IMR-90 (cell line): Measurements from ENCODE around the gene ZNF365. TPM values are rescaled to one million over a fixed set of nuclear protein-coding genes. Genes with fewer than 3 reads are reported as not detected.

ENCODE experiments used
- ATAC-seq: fragments of 200-7000 bp; cut with Tn5 transposase; 2 replicates; pipeline ENCODE4 v1.9.1; 2020; ENCODE audit warnings: low read depth, mild to moderate bottlenecking, moderate library complexity
- BruUV-seq: library from RNA; stranded (reverse); fragments of 400-500 nt; replicated peaks from 2 replicates; lab custom pipeline; 2021; lab: Mats Ljungman, UMichigan
- CTCF ChIA-PET: fragments of 300-600 bp; formaldehyde crosslinking; extraction: SDS; loops from one replicate; lab custom pipeline; 2021; ENCODE audit warnings: antibody characterized with exemption; lab: Yijun Ruan, JAX
- POLR2A ChIA-PET: fragments of 300-600 bp; sonication (Branson Sonifier 250); formaldehyde crosslinking; loops from one replicate; lab custom pipeline; 2022; ENCODE audit warnings: antibody characterized with exemption; ENCODE audit not compliant: unreplicated experiment; lab: Charles Lee
- DNase-seq: peaks from one replicate; pipeline ENCODE4 v3.0.0; 2013
- H2AFZ ChIP-seq: replicated peaks from 2 replicates; pipeline ENCODE3; 2013; ENCODE audit warnings: low read length, mild to moderate bottlenecking; ENCODE audit not compliant: poor library complexity
- H2AK5ac ChIP-seq: 2 replicates; pipeline ENCODE4 v1.6.1; 2013; ENCODE audit warnings: low read depth, low read length, inconsistent platforms
- H2AK9ac ChIP-seq: replicated peaks from 2 replicates; pipeline ENCODE3; 2013; ENCODE audit warnings: mild to moderate bottlenecking, low read depth, low read length, moderate library complexity; ENCODE audit not compliant: poor library complexity
- H2BK120ac ChIP-seq: 2 replicates; pipeline ENCODE4 v1.6.1; 2013; ENCODE audit warnings: low read depth, low read length, inconsistent platforms
- H2BK15ac ChIP-seq: 3 replicates; pipeline ENCODE4 v1.6.1; 2013; ENCODE audit warnings: low read depth, low read length, inconsistent platforms
- H2BK20ac ChIP-seq: 2 replicates; pipeline ENCODE4 v1.6.1; 2013; ENCODE audit warnings: low read depth, mild to moderate bottlenecking, inconsistent platforms, low read length, moderate library complexity
- H2BK5ac ChIP-seq: 2 replicates; pipeline ENCODE4 v1.6.1; 2013; ENCODE audit warnings: mild to moderate bottlenecking, low read depth, low read length, inconsistent platforms; ENCODE audit not compliant: poor library complexity, severe bottlenecking
- H3K14ac ChIP-seq: replicated peaks from 2 replicates; pipeline ENCODE4 v1.6.1; 2013; ENCODE audit warnings: low read depth, low read length, inconsistent platforms
- H3K18ac ChIP-seq: 2 replicates; pipeline ENCODE4 v1.6.1; 2013; ENCODE audit warnings: low read depth, low read length, control low read depth
- H3K23ac ChIP-seq: 2 replicates; pipeline ENCODE4 v1.6.1; 2013; ENCODE audit warnings: low read depth, low read length, inconsistent platforms
- H3K27ac ChIP-seq: 2 replicates; pipeline ENCODE4 v1.5.1; 2013; ENCODE audit warnings: mild to moderate bottlenecking, control low read depth, low read length; ENCODE audit not compliant: insufficient read depth
- H3K27me3 ChIP-seq: 2 replicates; pipeline ENCODE4 v1.6.1; 2013; ENCODE audit warnings: low read length; ENCODE audit not compliant: control insufficient read depth, insufficient read depth
- H3K36me3 ChIP-seq: 2 replicates; pipeline ENCODE4 v1.6.1; 2013; ENCODE audit warnings: low read length, mixed read lengths; ENCODE audit not compliant: control insufficient read depth, insufficient read depth
- H3K4ac ChIP-seq: 2 replicates; pipeline ENCODE4 v1.6.1; 2013; ENCODE audit warnings: low read depth, low read length, inconsistent platforms
- H3K4me1 ChIP-seq: 2 replicates; pipeline ENCODE4 v1.6.1; 2013; ENCODE audit warnings: low read length, mixed read lengths; ENCODE audit not compliant: control insufficient read depth, insufficient read depth
- H3K4me2 ChIP-seq: 2 replicates; pipeline ENCODE4 v1.6.1; 2013; ENCODE audit warnings: low read depth, mild to moderate bottlenecking, control low read depth, low read length, moderate library complexity
- H3K4me3 ChIP-seq: 2 replicates; pipeline ENCODE4 v1.5.1; 2013; ENCODE audit warnings: low read depth, mild to moderate bottlenecking, control low read depth, low read length, moderate library complexity; ENCODE audit not compliant: insufficient read depth
- H3K56ac ChIP-seq: 2 replicates; pipeline ENCODE4 v1.6.1; 2013; ENCODE audit warnings: low read length, inconsistent platforms; ENCODE audit not compliant: insufficient read depth; ENCODE audit errors: extremely low read depth
- H3K79me1 ChIP-seq, 2 experiments: 2 replicates each; pipeline ENCODE4 v1.6.1; 2013; ENCODE audit warnings: low read length in 2 of 2, inconsistent platforms in 1 of 2, low read depth in 1 of 2
- H3K9ac ChIP-seq: 2 replicates; pipeline ENCODE4 v1.6.1; 2013; ENCODE audit warnings: low read depth, low read length, control low read depth
- H3K9me1 ChIP-seq: 2 replicates; pipeline ENCODE4 v1.6.1; 2013; ENCODE audit warnings: low read length, inconsistent platforms; ENCODE audit not compliant: insufficient read depth
- H3K9me3 ChIP-seq: 2 replicates; pipeline ENCODE4 v1.6.1; 2013; ENCODE audit warnings: low read length; ENCODE audit not compliant: control insufficient read depth, insufficient read depth
- H4K20me1 ChIP-seq: 2 replicates; pipeline ENCODE4 v1.6.1; 2013; ENCODE audit warnings: low read length, inconsistent platforms; ENCODE audit not compliant: insufficient read depth
- H4K5ac ChIP-seq: 2 replicates; pipeline ENCODE4 v1.6.1; 2013; ENCODE audit warnings: mild to moderate bottlenecking, low read depth, low read length, control low read depth
- H4K8ac ChIP-seq, 2 experiments: 2 replicates each; pipeline ENCODE4 v1.6.1; 2013; ENCODE audit warnings: low read depth in 2 of 2, low read length in 2 of 2, control low read depth in 1 of 2, inconsistent platforms in 1 of 2
- H4K91ac ChIP-seq: 2 replicates; pipeline ENCODE4 v1.6.1; 2013; ENCODE audit warnings: low read depth, low read length, inconsistent platforms; ENCODE audit not compliant: insufficient read depth
- BHLHE40 ChIP-seq: fragments of 150-350 bp; IDR thresholded peaks from 2 replicates; pipeline ENCODE4 v1.6.1; 2016; ENCODE audit warnings: mild to moderate bottlenecking, low read depth, low read length
- CEBPB ChIP-seq: IDR thresholded peaks from 2 replicates; pipeline ENCODE4 v1.6.1; 2012; ENCODE audit warnings: low read depth, low read length, improper control_type of control experiment
- CHD1 ChIP-seq: IDR thresholded peaks from 2 replicates; pipeline ENCODE4 v1.6.1; 2012; ENCODE audit warnings: low read depth, low read length, improper control_type of control experiment
- CTCF ChIP-seq: conservative IDR thresholded peaks from 2 replicates; pipeline ENCODE4 v1.5.1; 2012; ENCODE audit warnings: mild to moderate bottlenecking, low read depth, low read length, improper control_type of control experiment
- ELK1 ChIP-seq: fragments of 150-350 bp; IDR thresholded peaks from 2 replicates; pipeline ENCODE4 v1.6.1; 2016; ENCODE audit warnings: low read depth, mild to moderate bottlenecking, low read length, moderate library complexity, borderline replicate concordance
- FOS ChIP-seq: fragments of 150-350 bp; IDR thresholded peaks from 2 replicates; pipeline ENCODE4 v1.6.1; 2016; ENCODE audit warnings: low read depth, low read length
- MAFK ChIP-seq: IDR thresholded peaks from 2 replicates; pipeline ENCODE4 v1.6.1; 2012; ENCODE audit warnings: low read depth, low read length, improper control_type of control experiment
- MAZ ChIP-seq: IDR thresholded peaks from 2 replicates; pipeline ENCODE4 v1.6.1; 2012; ENCODE audit warnings: low read depth, mild to moderate bottlenecking, low read length, improper control_type of control experiment, moderate library complexity, borderline replicate concordance
- MXI1 ChIP-seq: IDR thresholded peaks from 2 replicates; pipeline ENCODE4 v1.6.1; 2012; ENCODE audit warnings: low read depth, mild to moderate bottlenecking, low read length, moderate library complexity, borderline replicate concordance
- NFE2L2 ChIP-seq: fragments of 150-350 bp; IDR thresholded peaks from 2 replicates; pipeline ENCODE4 v1.6.1; 2016; ENCODE audit warnings: low read depth, mild to moderate bottlenecking, low read length
- POLR2A ChIP-seq: IDR thresholded peaks from 2 replicates; pipeline ENCODE4 v1.6.1; 2012; ENCODE audit warnings: mild to moderate bottlenecking, low read depth, low read length
- RAD21 ChIP-seq: IDR thresholded peaks from 2 replicates; pipeline ENCODE4 v1.6.1; 2012; ENCODE audit warnings: low read length, improper control_type of control experiment
- RCOR1 ChIP-seq: IDR thresholded peaks from 2 replicates; pipeline ENCODE4 v1.6.1; 2012; ENCODE audit warnings: mild to moderate bottlenecking, low read length, improper control_type of control experiment; ENCODE audit not compliant: insufficient replicate concordance
- RFX5 ChIP-seq: IDR thresholded peaks from 2 replicates; pipeline ENCODE4 v1.8.0; 2012; ENCODE audit warnings: low read depth, mild to moderate bottlenecking, low read length, moderate library complexity
- SMC3 ChIP-seq: fragments of 150-350 bp; IDR thresholded peaks from 2 replicates; pipeline ENCODE4 v1.6.1; 2016; ENCODE audit warnings: low read depth, mild to moderate bottlenecking, antibody characterized with exemption, low read length, moderate library complexity
- USF2 ChIP-seq: fragments of 150-350 bp; IDR thresholded peaks from 2 replicates; pipeline ENCODE4 v1.6.1; 2017; ENCODE audit warnings: mild to moderate bottlenecking, antibody characterized with exemption, low read length, low read depth
- WGBS, 2 experiments: methylation state at CpG; one replicate each; pipeline versions ENCODE4 v1.1.5 to v1.1.7; 2013; ENCODE audit warnings: missing lambda C conversion rate in 2 of 2; ENCODE audit not compliant: insufficient read length in 1 of 2; ENCODE audit errors: extremely low coverage in 2 of 2; 5-methylcytosine and 5-hydroxymethylcytosine counted together
- dilution Hi-C: fragments of 300-500 bp; cut with HindIII; formaldehyde crosslinking; loops from one replicate; pipeline ENCODE4 v1.14.3; 2018; ENCODE audit warnings: low sequenced_read_pairs; ENCODE audit not compliant: unreplicated experiment
- in situ Hi-C: fragments of 300-500 bp; cut with MboI; formaldehyde crosslinking; loops from 3 replicates; pipeline ENCODE4 v1.14.3; 2019; ENCODE audit warnings: low sequenced_read_pairs, inconsistent platforms, mixed read lengths
- intact Hi-C: fragments of 100-400 bp; cut with micrococcal nuclease; formaldehyde crosslinking; loops from 2 replicates; pipeline ENCODE4 v1.10.0; 2022
- polyA plus RNA-seq, 3 experiments: library from polyadenylated mRNA; depleted of rRNA; stranded (reverse); fragments of >200 nt; gene quantifications; 2 replicates each; pipeline ENCODE4 v1.2.3, GENCODE V29; 2012; ENCODE audit warnings: low replicate concordance in 1 of 3
- total RNA-seq: library from RNA; depleted of rRNA; stranded (reverse); fragments of >200 nt; gene quantifications from 2 replicates; pipeline ENCODE4 v1.2.3, GENCODE V29; 2012

The ZNF365 gene
- total and polyA plus RNA-seq, 2 of the 4 experiments (the other 2 are of a cell fraction): 1.2 to 3.2 TPM

- H3K4me1 ChIP-seq: no peaks in the 10 kb centered on the region
- no peak overlapping the region for H2AFZ ChIP-seq
- H4K8ac ChIP-seq: no peak overlapping the region
- H3K4me2 ChIP-seq: no peak overlapping the region
- H3K23ac ChIP-seq: no peak overlapping the region
- H3K18ac ChIP-seq: no peak overlapping the region
- no peak overlapping the region for H4K5ac ChIP-seq
- H2AK9ac ChIP-seq: no peak overlapping the region
- H2BK15ac ChIP-seq: no peak overlapping the region
- H3K27ac ChIP-seq: no peak overlapping the region
- no peak overlapping the region for H2BK5ac ChIP-seq
- H4K20me1 ChIP-seq: no peaks in the 10 kb centered on the region
- no peak overlapping the region for H3K4ac ChIP-seq
- no peaks in the 10 kb centered on the region for H3K27me3 ChIP-seq
- no peak overlapping the region for H2BK20ac ChIP-seq
- H3K14ac ChIP-seq: no peak overlapping the region
- BruUV-seq: no TSS peak
- TF ChIP-seq BHLHE40 (no peak), USF2 (no peak), ELK1 (no peak), NFE2L2 (no peak), POLR2A (no peak), MXI1 (no peak), MAFK (no peak), MAZ (no peak), CTCF (no peak), FOS (no peak), RAD21 (no peak), RCOR1 (no peak), CEBPB (no peak), CHD1 (no peak), RFX5 (no peak), SMC3 (no peak)
- ChIA-PET POLR2A (no interaction called here), CTCF (interaction anchor here (1.7 kb wide), 1 partner anchor 11 kb away, joined by 5 read pairs; no protein-coding TSS in a partner anchor)
- H3K9ac ChIP-seq: no peak overlapping the region
- WGBS, 2 experiments: 92% methylated on average over 2 of the region's 3 CpGs; no CpG with 5 or more reads in 1 of the 2 experiments
- H4K91ac ChIP-seq: no peak overlapping the region
- dilution Hi-C loops (no loop called here), in situ Hi-C loops (no loop called here), intact Hi-C loops (no loop called here)
- H2AK5ac ChIP-seq: no peak overlapping the region
- no peaks in the 10 kb centered on the region for H3K79me1 ChIP-seq
- DNase-seq (no peak), ATAC-seq (no peak)
- no peaks in the 10 kb centered on the region for H3K9me3 ChIP-seq
- H2BK120ac ChIP-seq: no peak overlapping the region
- H3K9me1 ChIP-seq: no peaks in the 10 kb centered on the region
- no peak overlapping the region for H3K56ac ChIP-seq
- H3K36me3 ChIP-seq: no peaks in the 10 kb centered on the region
- no peak overlapping the region for H3K4me3 ChIP-seq
Measured at GRCh38 chr10:62426600-62426999, 52.4 kb downstream of the ZNF365 start.
